Left renal cortex interstitium (tissue), 4 donors: Measurements from ENCODE around the gene CSE1L. TPM values are rescaled to one million over a fixed set of nuclear protein-coding genes. Genes with fewer than 3 reads are reported as not detected.
"Not testable (repeated sequence)": the region's sequence is repeated elsewhere in the genome, so short reads cannot be mapped to it uniquely, and the experiment has no call there.

ENCODE experiments used
- DNase-seq, 4 donors: peaks; one replicate each; pipeline ENCODE4 v3.0.0-alpha.2; 2013; ENCODE audit warnings: low read depth in 4 of 4, low spot score in 2 of 4, missing footprints in 1 of 4
- polyA plus RNA-seq, 4 donors: library from polyadenylated mRNA; unstranded; fragments of 120-200 nt; gene quantifications; one replicate each; pipeline ENCODE4 v1.2.1, GENCODE V29; 2013; ENCODE audit not compliant: insufficient read length in 4 of 4

Gene CSE1L
- polyA plus RNA-seq, 4 donors: 94.6 to 113 (median 105) TPM

DNA sequence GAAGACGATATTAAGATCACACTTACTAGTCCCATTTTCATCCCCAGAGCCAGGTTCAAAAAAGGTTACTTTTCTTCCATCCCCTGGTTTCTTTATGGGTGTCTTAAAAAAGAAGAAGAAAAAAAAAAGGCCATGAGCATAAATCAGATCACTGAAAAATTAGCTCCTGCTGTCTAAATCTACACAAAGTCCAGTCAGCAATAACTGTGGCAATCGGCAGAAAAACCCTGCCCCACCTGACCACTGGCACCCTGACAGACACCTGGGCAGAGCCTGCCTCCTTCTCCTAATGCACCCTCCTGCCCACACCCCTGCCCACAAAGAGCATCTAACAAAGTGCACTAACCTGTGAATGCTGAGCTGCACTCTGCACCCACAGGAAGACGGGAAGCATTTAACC, 72.2 kb downstream of the CSE1L start:
- DNase-seq: no peak

DNA sequence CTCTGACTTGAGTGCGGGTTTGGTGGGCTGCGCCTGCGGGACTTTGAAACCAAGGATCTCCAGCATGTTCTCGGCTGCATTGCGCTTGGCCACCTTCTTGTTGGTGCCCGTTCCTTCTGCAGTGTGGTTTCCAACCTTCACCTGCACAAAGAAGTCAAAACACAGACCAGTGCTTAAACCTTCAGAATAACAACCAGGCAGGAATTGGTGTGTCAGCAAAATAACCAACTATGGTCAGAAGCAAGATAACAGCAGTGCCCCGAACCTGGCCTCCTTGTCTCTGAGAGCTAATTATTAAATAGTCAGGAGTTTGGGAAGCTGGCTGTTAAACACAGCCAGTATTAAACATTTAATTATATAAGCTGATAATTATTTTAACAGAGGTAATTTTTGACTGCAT, 73.9 kb downstream of the CSE1L start:
- no peak for DNase-seq

DNA sequence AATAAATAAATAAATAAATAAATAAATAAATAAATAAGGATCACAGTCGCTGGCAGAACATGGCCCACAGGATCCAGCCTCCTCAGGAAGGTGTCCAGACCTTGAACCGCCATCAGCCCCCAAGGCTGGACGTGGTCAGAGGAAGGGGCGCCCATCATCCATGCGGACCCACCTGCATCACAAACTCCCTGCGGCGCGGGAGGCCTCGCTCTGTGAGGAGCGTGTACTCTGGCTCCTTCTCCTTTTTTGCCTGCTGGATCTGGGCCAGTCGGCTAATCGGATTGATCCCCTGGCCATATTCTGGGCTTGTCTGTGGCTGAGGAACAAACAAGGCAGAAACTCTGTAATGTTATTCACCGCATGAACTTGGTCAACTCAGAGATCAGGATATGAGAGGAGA, 76.8 kb downstream of the CSE1L start:
- no peak for DNase-seq

DNA sequence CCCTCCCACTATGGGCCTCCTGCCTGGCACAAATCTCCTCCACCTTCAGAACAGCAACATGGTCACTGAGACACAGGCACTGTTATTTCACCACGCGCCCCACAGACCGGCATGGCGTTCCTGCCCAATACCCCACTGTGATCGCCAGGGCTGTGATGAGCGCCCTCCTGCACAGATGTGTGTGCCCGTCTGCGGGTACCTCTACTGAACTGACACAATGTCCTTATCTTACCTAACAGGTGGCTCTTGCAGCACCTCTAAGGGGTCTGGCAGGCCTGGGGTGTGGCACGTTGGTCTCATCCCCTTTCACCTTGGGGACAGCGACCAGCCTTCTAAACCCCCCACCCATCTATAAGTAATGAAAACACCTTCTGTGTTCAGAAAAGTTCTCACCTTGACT, 77.9 kb downstream of the CSE1L start:
- DNase-seq: no peak

DNA sequence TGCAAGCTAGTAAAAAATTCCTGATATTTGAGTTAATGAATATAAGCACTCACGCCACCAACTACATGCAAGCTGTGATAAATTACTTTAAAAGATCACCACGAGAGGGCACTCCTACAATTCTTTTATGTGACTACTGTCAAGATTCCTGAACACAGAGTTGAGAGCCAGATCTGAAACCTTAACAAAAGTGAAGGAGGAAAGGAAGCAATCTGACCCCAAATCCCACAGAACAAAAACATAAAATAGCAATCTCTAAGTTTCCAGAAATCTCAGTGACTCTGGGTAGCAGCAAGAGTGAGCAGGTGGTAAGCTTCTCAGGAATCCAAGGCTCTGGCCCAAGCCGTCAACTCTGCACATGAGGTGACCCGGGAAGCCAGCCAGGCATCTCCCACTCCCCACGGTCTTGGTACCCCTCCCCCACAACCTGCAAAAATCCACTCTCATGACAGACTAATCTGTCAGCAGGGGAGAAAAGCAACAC, 86.9 kb downstream of the CSE1L start:
- DNase-seq: peak in 3 of 4 donors; percentile 51 to 78 (median 61)

DNA sequence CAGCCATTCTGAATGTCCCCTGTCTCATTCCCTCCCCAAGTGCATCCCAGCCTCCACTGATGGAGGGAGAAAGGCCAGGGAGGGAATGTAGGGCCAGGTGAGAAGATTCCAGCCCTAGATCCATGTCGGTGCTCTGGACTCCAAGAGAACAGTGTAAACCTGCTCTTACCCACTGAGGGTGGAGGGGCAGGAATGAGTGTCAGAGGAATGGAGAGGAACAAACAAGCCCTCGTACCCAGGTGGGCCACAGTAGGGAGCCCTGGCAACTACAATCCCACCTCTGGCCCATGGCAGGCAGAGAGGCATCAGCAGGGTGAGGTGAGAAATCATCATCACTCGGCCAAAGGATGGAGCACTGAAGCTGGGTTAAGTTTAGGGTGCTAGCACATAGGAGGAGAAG, 87.5 kb downstream of the CSE1L start:
- no peak for DNase-seq

DNA sequence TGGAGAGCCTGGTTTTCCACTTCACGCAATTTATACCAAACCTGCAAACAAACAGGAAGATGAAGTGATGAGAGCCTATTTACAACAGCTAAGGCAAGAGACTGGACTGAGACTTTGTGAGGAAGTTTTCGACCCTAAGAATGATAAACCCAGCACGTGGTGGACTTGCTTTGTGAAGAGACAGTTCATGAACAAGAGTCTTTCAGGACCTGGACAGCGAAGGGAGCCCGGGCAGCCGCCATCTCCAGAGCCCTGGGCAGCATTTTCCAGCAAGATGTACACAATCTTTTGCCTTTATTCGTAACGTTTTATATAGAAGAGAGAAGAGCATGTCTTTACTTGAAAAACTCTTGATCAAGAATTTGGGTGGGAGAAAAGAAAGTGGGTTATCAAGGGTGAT, 88.7 kb downstream of the CSE1L start:
- not testable (repeated sequence) for DNase-seq

DNA sequence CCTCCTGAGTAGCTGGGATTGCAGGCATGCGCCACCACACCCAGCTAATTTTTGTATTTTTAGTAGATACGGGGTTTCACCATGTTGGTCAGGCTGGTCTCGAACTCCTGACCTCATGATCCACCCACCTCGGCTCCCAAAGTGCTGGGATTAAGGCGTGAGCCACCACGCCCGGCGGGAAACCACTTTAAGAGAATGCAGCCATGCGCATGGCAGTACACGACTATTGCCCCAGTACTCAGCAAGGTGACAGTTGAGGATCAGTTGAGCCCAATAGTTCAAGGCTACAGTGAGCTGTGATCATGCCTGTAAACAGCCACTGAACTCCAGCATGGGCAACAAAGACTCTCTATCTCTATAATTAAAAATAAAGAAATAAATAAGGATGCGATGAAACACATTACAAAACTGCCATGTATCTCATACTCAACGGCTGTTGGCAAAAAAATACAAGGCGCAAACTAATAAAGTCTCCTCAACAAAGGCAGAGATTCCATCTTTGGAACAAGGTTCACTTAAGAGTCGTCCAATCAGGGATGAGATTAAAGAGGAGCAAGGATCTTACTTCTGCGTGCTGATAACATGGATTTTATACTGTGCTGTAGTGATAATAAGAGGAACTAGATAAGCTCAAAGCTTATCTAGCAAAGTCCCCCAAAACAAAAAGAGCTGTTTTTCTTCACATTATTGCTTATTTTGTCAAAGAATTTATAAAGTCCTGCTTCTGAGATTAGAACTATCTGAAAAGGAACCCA, 90.9 kb downstream of the CSE1L start:
- DNase-seq: no peak

DNA sequence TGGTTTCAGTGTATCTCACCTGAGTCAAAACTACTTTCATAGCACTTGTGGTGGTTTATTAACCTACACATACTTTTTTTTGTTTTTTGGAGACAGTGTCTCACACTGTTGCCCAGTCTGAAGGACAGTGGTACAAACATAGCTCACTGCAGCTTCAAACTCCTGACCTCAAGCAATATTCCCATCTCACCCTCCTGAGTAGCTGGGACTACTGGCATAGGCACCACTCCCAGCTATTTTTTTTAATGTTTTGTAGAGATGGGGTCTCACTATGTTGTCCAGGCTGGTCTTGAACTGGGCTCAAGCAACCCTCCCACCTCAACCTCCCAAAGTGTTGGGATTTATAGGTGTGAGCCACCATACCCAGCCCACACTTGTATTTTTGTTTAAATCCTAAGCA, 92.3 kb downstream of the CSE1L start:
- no peak for DNase-seq

DNA sequence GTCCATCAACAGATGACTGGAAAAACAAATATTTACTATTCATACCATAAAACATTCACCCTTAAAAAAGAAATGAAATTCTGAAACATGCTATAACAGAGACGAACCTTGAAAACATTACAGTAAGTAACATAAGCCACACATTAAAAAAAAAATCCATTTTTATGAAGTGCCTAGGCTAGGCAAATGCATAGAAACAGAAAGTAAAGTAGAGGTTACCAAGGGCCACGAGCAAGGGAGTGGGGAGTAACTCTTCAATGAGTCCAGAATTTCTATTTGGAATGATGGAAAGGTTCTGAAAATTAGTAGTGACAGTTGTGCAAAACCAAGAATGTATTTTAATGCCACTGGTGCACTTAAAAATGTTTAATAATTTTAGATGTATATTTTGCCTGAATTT, 94.3 kb downstream of the CSE1L start:
- DNase-seq: no peak

DNA sequence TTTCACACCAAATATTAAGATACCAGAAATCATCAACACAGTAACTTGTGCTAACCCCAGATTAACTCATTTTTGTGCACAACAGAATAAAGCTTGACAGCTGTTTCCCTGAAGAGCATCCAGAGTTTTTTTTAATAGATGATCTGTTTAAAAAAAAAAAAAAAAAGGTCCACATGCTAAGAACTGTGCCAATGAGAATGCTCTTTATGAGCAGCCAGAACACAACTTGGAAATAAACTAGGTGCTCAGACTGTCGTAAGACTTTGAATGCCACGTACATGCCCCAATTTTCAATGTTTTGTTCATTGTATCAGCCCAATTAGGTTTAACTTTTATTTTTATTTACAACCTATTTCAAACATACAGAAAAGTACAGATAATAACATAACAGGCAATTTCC, 94.7 kb downstream of the CSE1L start:
- DNase-seq: no peak

Other genes with a start within 250 kb of the CSE1L start
- gene PREX1, start 218.3 kb upstream of the CSE1L start, polyA plus RNA-seq: 10 to 100 TPM; 13.7 to 16.7 (median 15.2) TPM
- 10 to 100 TPM; 23.2 to 31.5 (median 27.2) TPM for gene ARFGEF2, start 124.6 kb upstream of the CSE1L start, polyA plus RNA-seq
- gene STAU1, start 142.0 kb downstream of the CSE1L start, polyA plus RNA-seq: 100 to 1,000 TPM; 115 to 121 (median 116) TPM
- 10 to 100 TPM; 45.2 to 52.3 (median 48.5) TPM for gene DDX27, start 173.1 kb downstream of the CSE1L start, polyA plus RNA-seq
- gene ZNFX1, start 231.7 kb downstream of the CSE1L start, polyA plus RNA-seq: 10 to 100 TPM; 15.5 to 17.1 (median 17.0) TPM